Measurements from ENCODE around the gene ADARB1.

GRCh38 chr21:45074048-45074817 lies at the start of gene ADARB1:
- TF ChIP-seq, protein P1, sequence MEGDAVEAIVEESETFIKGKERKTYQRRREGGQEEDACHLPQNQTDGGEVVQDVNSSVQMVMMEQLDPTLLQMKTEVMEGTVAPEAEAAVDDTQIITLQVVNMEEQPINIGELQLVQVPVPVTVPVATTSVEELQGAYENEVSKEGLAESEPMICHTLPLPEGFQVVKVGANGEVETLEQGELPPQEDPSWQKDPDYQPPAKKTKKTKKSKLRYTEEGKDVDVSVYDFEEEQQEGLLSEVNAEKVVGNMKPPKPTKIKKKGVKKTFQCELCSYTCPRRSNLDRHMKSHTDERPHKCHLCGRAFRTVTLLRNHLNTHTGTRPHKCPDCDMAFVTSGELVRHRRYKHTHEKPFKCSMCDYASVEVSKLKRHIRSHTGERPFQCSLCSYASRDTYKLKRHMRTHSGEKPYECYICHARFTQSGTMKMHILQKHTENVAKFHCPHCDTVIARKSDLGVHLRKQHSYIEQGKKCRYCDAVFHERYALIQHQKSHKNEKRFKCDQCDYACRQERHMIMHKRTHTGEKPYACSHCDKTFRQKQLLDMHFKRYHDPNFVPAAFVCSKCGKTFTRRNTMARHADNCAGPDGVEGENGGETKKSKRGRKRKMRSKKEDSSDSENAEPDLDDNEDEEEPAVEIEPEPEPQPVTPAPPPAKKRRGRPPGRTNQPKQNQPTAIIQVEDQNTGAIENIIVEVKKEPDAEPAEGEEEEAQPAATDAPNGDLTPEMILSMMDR (IDR thresholded peaks at IDR 0.05) = no peak
- TF ChIP-seq POLR2AphosphoS5 (IDR thresholded peaks at IDR 0.05) (peak; percentile 48 to 83), POLR2A (IDR thresholded peaks at IDR 0.05; ENCODE audit: low read depth) (no peak), EP300 (IDR thresholded peaks at IDR 0.05) (no peak)
